OCI-LY1 (cell line): ENCODE results near the gene PDZD7.

Source experiments
- EZH2 ChIP-seq: fragments of 200-600 bp; sonication (generic), shearing (Covaris generic); IDR thresholded peaks from 2 replicates; pipeline ENCODE4 v1.8.0; 2017; ENCODE audit warnings: borderline replicate concordance, mixed run types, mild to moderate bottlenecking, antibody characterized with exemption, low read length, moderate library complexity, mixed read lengths
- TF ChIP-seq, protein P1 (sequence below): fragments of 200-600 bp; sonication (generic), shearing (Covaris generic); IDR thresholded peaks from 2 replicates; pipeline ENCODE4 v1.5.1; 2017; ENCODE audit warnings: mild to moderate bottlenecking, antibody characterized with exemption, low read length, moderate library complexity, mixed read lengths

DNA sequence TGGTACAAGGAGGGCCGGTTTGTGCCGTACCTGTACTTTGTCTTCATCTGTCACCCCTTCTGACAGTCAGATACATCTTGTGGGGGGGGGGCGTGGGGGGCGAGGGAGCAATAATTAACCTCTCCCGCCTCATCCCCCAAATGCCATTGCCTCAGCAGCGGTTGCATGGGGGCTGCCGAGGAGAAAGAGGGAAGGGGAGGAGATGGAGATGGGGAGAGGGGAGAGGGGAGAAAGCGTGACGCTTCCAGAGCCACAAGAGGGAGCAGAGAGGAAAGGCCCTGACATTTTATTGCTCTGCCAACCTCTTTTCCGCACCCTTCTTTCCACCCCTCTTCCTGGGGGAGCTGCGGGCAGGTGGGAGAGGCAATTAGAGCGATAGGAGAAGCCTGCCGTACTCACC, 42.7 kb upstream of the PDZD7 start:
- TF ChIP-seq, protein P1, sequence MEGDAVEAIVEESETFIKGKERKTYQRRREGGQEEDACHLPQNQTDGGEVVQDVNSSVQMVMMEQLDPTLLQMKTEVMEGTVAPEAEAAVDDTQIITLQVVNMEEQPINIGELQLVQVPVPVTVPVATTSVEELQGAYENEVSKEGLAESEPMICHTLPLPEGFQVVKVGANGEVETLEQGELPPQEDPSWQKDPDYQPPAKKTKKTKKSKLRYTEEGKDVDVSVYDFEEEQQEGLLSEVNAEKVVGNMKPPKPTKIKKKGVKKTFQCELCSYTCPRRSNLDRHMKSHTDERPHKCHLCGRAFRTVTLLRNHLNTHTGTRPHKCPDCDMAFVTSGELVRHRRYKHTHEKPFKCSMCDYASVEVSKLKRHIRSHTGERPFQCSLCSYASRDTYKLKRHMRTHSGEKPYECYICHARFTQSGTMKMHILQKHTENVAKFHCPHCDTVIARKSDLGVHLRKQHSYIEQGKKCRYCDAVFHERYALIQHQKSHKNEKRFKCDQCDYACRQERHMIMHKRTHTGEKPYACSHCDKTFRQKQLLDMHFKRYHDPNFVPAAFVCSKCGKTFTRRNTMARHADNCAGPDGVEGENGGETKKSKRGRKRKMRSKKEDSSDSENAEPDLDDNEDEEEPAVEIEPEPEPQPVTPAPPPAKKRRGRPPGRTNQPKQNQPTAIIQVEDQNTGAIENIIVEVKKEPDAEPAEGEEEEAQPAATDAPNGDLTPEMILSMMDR = no peak
- TF ChIP-seq EZH2 = no peak
